Nephron progenitor cell (in vitro differentiated cells): Measurements from ENCODE around the gene ZNF775.

Experiments used
- DNase-seq: peaks from one replicate; pipeline ENCODE4 v3.0.0; 2021
- H3K27ac Mint-ChIP-seq: 2 replicates; pipeline ENCODE4 v1.8.0; 2021; ENCODE audit warnings: mild to moderate bottlenecking, moderate library complexity, mixed read lengths
- H3K27me3 Mint-ChIP-seq: 2 replicates; pipeline ENCODE4 v1.8.0; 2021; ENCODE audit warnings: mild to moderate bottlenecking, low read depth, mixed read lengths; ENCODE audit not compliant: poor library complexity
- H3K36me3 Mint-ChIP-seq: 2 replicates; pipeline ENCODE4 v1.8.0; 2021; ENCODE audit warnings: low read depth, mixed read lengths
- H3K4me1 Mint-ChIP-seq: 2 replicates; pipeline ENCODE4 v1.8.0; 2021; ENCODE audit warnings: mixed read lengths
- H3K4me3 Mint-ChIP-seq: 2 replicates; pipeline ENCODE4 v1.8.0; 2021; ENCODE audit warnings: mild to moderate bottlenecking, moderate library complexity, mixed read lengths
- H3K9me3 Mint-ChIP-seq: 2 replicates; pipeline ENCODE4 v1.8.0; 2021; ENCODE audit warnings: mild to moderate bottlenecking, moderate library complexity, mixed read lengths
- TF ChIP-seq, protein P1 (sequence below): fragments of 200-600 bp; sonication (generic); IDR thresholded peaks from 2 replicates; pipeline ENCODE4 v1.5.0; 2021; ENCODE audit warnings: antibody characterized with exemption

Gene ZNF775

DNA sequence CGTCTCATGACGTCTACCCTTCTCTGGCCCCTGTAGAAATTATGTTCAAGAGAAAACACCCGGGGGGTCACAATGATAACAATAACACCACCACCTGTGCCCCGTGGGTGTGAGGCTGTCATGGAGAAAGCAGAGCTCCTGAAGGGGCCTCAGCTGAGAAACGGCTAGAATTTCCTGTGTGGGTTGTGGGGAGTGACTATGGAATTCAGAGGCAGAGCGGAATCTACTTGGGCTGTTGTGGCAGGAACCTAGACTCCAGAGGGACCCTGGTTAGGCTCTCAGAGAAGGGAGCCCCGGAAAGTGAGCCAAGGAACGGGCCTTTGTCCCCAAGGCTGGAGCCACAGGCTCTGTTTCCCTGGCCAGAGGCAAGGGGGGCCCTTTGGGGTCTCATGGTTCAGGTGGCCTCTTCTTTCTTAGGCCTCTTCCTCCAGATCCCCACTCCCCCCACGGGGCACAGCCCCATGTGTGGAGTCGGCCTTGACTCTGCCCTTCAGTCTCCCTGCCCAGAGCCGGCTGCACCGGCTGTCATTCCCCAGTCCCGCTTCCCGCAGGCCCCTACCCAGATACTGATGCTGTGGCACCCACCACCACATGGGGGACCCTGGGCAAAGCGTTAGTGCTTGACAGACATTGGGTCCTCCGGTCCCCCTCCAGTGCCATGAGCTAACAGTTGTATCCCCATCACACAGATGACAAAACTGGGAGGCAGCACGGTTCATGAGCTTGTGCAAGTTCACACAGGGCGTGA, 64.8 kb downstream of the ZNF775 start:
- Mint-ChIP-seq H3K4me3 (no peak overlapping the region), H3K27ac (no peak overlapping the region), H3K36me3 (peaks cover 11% of the 10 kb centered on the region), H3K4me1 (peaks cover 46% of the 10 kb centered on the region), H3K27me3 (peaks cover 5% of the 10 kb centered on the region), H3K9me3 (peaks cover 16% of the 10 kb centered on the region)
- TF ChIP-seq, protein P1, sequence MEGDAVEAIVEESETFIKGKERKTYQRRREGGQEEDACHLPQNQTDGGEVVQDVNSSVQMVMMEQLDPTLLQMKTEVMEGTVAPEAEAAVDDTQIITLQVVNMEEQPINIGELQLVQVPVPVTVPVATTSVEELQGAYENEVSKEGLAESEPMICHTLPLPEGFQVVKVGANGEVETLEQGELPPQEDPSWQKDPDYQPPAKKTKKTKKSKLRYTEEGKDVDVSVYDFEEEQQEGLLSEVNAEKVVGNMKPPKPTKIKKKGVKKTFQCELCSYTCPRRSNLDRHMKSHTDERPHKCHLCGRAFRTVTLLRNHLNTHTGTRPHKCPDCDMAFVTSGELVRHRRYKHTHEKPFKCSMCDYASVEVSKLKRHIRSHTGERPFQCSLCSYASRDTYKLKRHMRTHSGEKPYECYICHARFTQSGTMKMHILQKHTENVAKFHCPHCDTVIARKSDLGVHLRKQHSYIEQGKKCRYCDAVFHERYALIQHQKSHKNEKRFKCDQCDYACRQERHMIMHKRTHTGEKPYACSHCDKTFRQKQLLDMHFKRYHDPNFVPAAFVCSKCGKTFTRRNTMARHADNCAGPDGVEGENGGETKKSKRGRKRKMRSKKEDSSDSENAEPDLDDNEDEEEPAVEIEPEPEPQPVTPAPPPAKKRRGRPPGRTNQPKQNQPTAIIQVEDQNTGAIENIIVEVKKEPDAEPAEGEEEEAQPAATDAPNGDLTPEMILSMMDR, result no peak
- no peak for DNase-seq

DNA sequence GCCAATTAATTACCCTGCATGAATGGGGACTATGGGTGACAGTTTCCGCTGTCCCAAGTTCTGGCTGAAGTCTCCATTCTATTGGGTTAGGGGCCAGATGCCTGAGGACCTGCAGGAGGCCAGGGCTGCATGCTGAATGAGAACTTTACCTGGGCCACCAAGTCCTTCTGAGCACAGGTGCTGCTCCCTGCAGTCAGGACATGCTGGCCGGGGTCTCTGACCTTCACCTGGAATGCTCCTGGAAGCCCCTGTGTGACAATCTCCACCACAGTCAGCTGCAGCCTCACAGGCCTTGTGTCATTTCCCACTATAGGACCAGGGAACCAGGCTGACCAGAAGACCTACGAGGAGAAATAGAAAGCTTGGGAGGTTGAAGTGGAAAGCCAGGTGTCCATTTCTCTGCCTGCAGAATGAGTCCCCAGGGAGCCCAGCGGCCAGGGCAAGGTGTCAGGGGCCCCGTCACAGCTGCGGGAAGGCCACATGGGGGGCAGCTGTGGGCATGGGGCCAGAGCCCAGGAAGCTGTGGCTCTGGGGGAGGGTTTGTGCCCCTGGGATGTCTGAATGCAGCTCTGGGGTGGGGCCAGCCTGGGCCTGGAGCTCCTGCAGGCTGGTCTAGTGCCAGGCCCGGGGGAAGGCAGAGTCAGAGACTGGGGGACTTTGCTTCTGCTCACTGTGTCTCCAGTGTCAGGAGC, 65.7 kb downstream of the ZNF775 start:
- Mint-ChIP-seq H3K36me3 (peaks cover 11% of the 10 kb centered on the region), H3K4me3 (no peak overlapping the region), H3K9me3 (peaks cover 16% of the 10 kb centered on the region), H3K27ac (no peak overlapping the region), H3K4me1 (peaks cover 46% of the 10 kb centered on the region), H3K27me3 (peaks cover 7% of the 10 kb centered on the region)
- no peak for DNase-seq
- TF ChIP-seq, protein P1, result no peak

DNA sequence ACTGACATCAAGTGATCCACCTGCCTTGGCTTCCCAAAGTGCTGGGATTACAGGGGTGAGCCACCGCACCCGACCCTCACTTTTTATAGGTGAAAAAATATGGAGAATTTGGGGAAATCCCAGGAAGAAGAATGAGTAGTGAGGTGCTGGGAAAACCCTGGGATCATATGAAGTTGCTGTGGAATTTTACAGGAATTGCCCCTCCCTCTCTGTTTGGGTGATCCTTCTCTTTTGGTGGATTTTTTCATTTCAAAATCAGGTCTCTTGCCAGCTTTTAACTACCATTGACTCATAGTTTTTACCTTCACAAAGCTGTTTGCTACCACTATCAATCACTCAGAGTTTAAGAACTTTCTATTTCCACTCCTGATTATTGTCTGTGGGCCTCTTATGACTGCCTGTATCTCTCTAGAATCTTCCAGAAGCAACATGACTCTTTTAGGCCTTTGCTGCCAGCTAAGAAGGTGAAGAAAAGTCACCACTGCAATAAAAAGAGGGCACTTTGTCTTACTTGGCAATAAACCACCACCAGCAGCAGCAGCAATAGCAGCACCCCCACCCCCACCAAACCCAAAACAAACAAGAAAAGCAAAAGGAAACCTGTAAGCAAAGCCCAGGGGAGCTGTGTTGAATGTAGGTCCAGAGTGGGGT, 67.3 kb downstream of the ZNF775 start:
- TF ChIP-seq, protein P1, result no peak
- Mint-ChIP-seq H3K9me3 (peaks cover 12% of the 10 kb centered on the region), H3K27ac (peak overlapping the region; percentile 95), H3K4me3 (peak overlapping the region; percentile 39), H3K36me3 (peaks cover 9% of the 10 kb centered on the region), H3K27me3 (peaks cover 11% of the 10 kb centered on the region), H3K4me1 (peaks cover 60% of the 10 kb centered on the region)
- DNase-seq, result no peak
